DOHH2 (cell line): ENCODE results near the gene MAGI1.

Experiments
- EZH2phosphoT487 ChIP-seq: fragments of 200-600 bp; sonication (generic); IDR thresholded peaks from 2 replicates; pipeline ENCODE4 v1.6.1; 2017; ENCODE audit warnings: borderline replicate concordance, mild to moderate bottlenecking, antibody characterized with exemption, low read length, moderate library complexity, mixed read lengths
- TF ChIP-seq, protein P1 (sequence below): fragments of 200-600 bp; sonication (generic); IDR thresholded peaks from one replicate; pipeline ENCODE4 v1.5.1; 2014; ENCODE audit warnings: antibody characterized with exemption, mild to moderate bottlenecking, low read depth, low read length; ENCODE audit not compliant: poor library complexity, severe bottlenecking

DNA sequence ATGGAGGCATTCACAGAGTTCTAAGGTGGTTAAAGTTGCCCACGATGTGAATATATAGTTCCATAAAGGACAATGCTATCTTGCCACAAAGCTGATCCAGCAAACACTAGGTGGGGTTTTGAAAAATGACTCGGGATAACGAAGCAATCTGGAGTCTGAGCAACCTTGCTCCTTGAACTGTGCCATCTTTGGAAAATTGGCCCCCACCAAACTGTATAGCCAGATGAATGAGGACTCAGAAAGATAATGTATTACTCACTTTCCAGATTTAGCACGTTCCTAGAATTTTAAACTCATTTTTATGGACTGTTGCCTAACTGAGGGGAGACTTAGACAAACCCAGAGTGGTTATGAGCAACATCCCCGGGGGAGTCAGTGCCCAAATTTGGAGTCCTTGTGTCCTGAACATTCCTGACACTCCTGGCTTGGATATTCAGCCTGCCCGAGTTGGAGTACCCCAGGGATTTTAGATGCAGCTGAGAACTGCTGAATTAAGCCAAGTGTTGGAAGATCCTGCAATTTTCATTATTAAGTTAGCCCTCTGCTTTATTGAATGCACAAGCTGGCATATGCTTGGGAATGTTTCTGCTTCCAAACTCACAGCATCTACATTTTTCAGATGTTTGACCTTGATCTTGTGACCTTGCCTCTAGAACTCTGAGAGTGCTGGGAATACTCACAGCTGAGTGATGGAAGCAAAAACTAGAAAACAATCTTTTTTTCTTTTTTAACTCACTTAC, 8.8 kb upstream of the MAGI1 start:
- TF ChIP-seq, protein P1, sequence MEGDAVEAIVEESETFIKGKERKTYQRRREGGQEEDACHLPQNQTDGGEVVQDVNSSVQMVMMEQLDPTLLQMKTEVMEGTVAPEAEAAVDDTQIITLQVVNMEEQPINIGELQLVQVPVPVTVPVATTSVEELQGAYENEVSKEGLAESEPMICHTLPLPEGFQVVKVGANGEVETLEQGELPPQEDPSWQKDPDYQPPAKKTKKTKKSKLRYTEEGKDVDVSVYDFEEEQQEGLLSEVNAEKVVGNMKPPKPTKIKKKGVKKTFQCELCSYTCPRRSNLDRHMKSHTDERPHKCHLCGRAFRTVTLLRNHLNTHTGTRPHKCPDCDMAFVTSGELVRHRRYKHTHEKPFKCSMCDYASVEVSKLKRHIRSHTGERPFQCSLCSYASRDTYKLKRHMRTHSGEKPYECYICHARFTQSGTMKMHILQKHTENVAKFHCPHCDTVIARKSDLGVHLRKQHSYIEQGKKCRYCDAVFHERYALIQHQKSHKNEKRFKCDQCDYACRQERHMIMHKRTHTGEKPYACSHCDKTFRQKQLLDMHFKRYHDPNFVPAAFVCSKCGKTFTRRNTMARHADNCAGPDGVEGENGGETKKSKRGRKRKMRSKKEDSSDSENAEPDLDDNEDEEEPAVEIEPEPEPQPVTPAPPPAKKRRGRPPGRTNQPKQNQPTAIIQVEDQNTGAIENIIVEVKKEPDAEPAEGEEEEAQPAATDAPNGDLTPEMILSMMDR = no peak
- no peak for TF ChIP-seq EZH2phosphoT487
